Left forelimb (tissue), 1 donor: Measurements from ENCODE around the gene TMIGD3.
"Not testable (repeated sequence)": the region's sequence is repeated elsewhere in the genome, so short reads cannot be mapped to it uniquely, and the experiment has no call there.

ENCODE experiments used
- DNase-seq: peaks from one replicate; pipeline ENCODE4 v3.0.0-alpha.2; 2018; ENCODE audit warnings: low spot score

Gene TMIGD3

GRCh38 chr1:111503585-111504060 is at the start of gene TMIGD3, which contains the start of gene ADORA3:
Gene TMIGD3 (minus strand): TSS chr1:111503633. CDS start chr1:111503354, 279 bp downstream.
Gene ADORA3 (minus strand): TSS chr1:111503633. CDS start chr1:111503354, 279 bp downstream.
- no peak for DNase-seq

- no peak for DNase-seq
Observed at GRCh38 chr1:111553196-111553595, 49.8 kb upstream of the TMIGD3 start.

GRCh38 chr1:111552587-111552986 is 49.2 kb upstream of the TMIGD3 start:
- DNase-seq, result no peak

GRCh38 chr1:111551623-111552411 is 48.4 kb upstream of the TMIGD3 start:
- no peak for DNase-seq

GRCh38 chr1:111547786-111548185 is 44.4 kb upstream of the TMIGD3 start:
- not testable (repeated sequence) for DNase-seq

- no peak for DNase-seq
Observed at GRCh38 chr1:111542187-111542586, 38.8 kb upstream of the TMIGD3 start.

- DNase-seq, result no peak
Observed at GRCh38 chr1:111541721-111542120, 38.3 kb upstream of the TMIGD3 start.

- DNase-seq, result no peak
Observed at GRCh38 chr1:111540928-111541327, 37.5 kb upstream of the TMIGD3 start.

- DNase-seq, result no peak
Observed at GRCh38 chr1:111538343-111539025, 35.1 kb upstream of the TMIGD3 start.

GRCh38 chr1:111535256-111536191 is 32.1 kb upstream of the TMIGD3 start:
- no peak for DNase-seq

GRCh38 chr1:111520053-111520452 is 16.6 kb upstream of the TMIGD3 start:
- DNase-seq, result no peak

GRCh38 chr1:111517469-111518225 is 14.2 kb upstream of the TMIGD3 start:
- no peak for DNase-seq

GRCh38 chr1:111516005-111516535 is 12.6 kb upstream of the TMIGD3 start:
- no peak for DNase-seq

GRCh38 chr1:111515291-111516004 is 12.0 kb upstream of the TMIGD3 start:
- no peak for DNase-seq

- no peak for DNase-seq
Observed at GRCh38 chr1:111513410-111514020, 10.1 kb upstream of the TMIGD3 start.

- DNase-seq, result no peak
Observed at GRCh38 chr1:111512931-111513330, 9.5 kb upstream of the TMIGD3 start.

GRCh38 chr1:111512132-111512889 is 8.9 kb upstream of the TMIGD3 start:
- DNase-seq, result no peak

- no peak for DNase-seq
Observed at GRCh38 chr1:111511370-111511769, 7.9 kb upstream of the TMIGD3 start.

- no peak for DNase-seq
Observed at GRCh38 chr1:111509997-111510375, 6.6 kb upstream of the TMIGD3 start.
